Mammary epithelial cell (primary cell): ENCODE results near the gene AKAP9.

ENCODE experiments used
- CTCF ChIP-seq, 2 donors: IDR thresholded peaks in 1 of 2; conservative IDR thresholded peaks in 1 of 2; 2 replicates each; pipeline ENCODE4 v1.5.1; 2011 to 2012; ENCODE audit warnings: inconsistent platforms in 2 of 2, low read length in 2 of 2, mild to moderate bottlenecking in 2 of 2, control low read depth in 1 of 2, low read depth in 1 of 2; ENCODE audit not compliant: insufficient read depth in 1 of 2; ENCODE audit errors: extremely low read depth in 1 of 2
- EZH2 ChIP-seq: IDR thresholded peaks from 2 replicates; pipeline ENCODE4 v1.6.1; 2012; ENCODE audit warnings: low read length, inconsistent platforms, borderline replicate concordance

GRCh38 chr7:92010215-92010614, 69.6 kb downstream of the AKAP9 start:
- TF ChIP-seq CTCF (conservative IDR thresholded peaks at IDR 0.05 in 1 of 2, IDR thresholded peaks at IDR 0.05 in 1 of 2; ENCODE audit: extremely low read depth in 1 of 2, insufficient read depth in 1 of 2, low read depth in 1 of 2, low read length in 2 of 2) = no peak
- no peak for TF ChIP-seq EZH2
